Smooth muscle cell of bladder (primary cell): ENCODE data around the gene KRT31. TPM values are rescaled to one million over a fixed set of nuclear protein-coding genes. Genes with fewer than 3 reads are reported as not detected.

Experiments used
- total RNA-seq: library from RNA; depleted of rRNA; stranded (reverse); fragments of >200 nt; gene quantifications from 2 replicates; pipeline ENCODE4 v1.2.3, GENCODE V29; 2014

KRT31 gene
- total RNA-seq: not detected in 2 replicates

GRCh38 chr17:41396996-41397660, at the start of gene KRT31:
KRT31 (minus strand) TSS chr17:41397608; CDS start chr17:41397539, 69 bp downstream.

GRCh38 chr17:41440531-41441033, 43.2 kb upstream of the KRT31 start, which contains the start of gene KRT38:
KRT38 (minus strand) TSS chr17:41440983; CDS start chr17:41440921, 62 bp downstream.

GRCh38 chr17:41424111-41424635, 26.8 kb upstream of the KRT31 start, which contains the start of gene KRT37:
KRT37 (minus strand) TSS chr17:41424585; CDS start chr17:41424523, 62 bp downstream.

GRCh38 chr17:41381943-41382342, 15.5 kb downstream of the KRT31 start, which contains the start of gene KRT34:
KRT34 (minus strand) TSS chr17:41382306; CDS start chr17:41382246, 60 bp downstream.

GRCh38 chr17:41369713-41370112, 27.7 kb downstream of the KRT31 start, which contains the start of gene KRT33B:
KRT33B (minus strand) TSS chr17:41369813; CDS start chr17:41369750, 63 bp downstream.

GRCh38 chr17:41350381-41350878, 47.0 kb downstream of the KRT31 start, which contains the start of gene KRT33A:
KRT33A (minus strand) TSS chr17:41350828; CDS start chr17:41350767, 61 bp downstream.

Other genes starting within 250 kb of the KRT31 start
- not detected in 2 replicates for gene KRTAP4-5, start 247.8 kb downstream of the KRT31 start, total RNA-seq
- not detected in 2 replicates for gene KRTAP4-4, start 236.9 kb downstream of the KRT31 start, total RNA-seq
- not detected in 2 replicates for gene KRTAP4-3, start 229.4 kb downstream of the KRT31 start, total RNA-seq
- gene KRTAP4-2, start 219.4 kb downstream of the KRT31 start, total RNA-seq: not detected in 2 replicates
- not detected in 2 replicates for gene KRTAP4-1, start 212.7 kb downstream of the KRT31 start, total RNA-seq
- gene KRTAP9-1, start 207.7 kb downstream of the KRT31 start, total RNA-seq: not detected in 2 replicates
- not detected in 2 replicates for gene KRTAP9-2, start 171.0 kb downstream of the KRT31 start, total RNA-seq
- not detected in 2 replicates for gene KRTAP9-3, start 165.2 kb downstream of the KRT31 start, total RNA-seq
- gene KRTAP9-8, start 159.6 kb downstream of the KRT31 start, total RNA-seq: not detected in 2 replicates
- gene KRTAP9-4, start 147.9 kb downstream of the KRT31 start, total RNA-seq: not detected in 2 replicates
- not detected in 2 replicates for gene KRTAP9-9, start 142.2 kb downstream of the KRT31 start, total RNA-seq
- gene KRTAP9-6, start 132.2 kb downstream of the KRT31 start, total RNA-seq: not detected in 2 replicates
- gene KRTAP9-7, start 121.9 kb downstream of the KRT31 start, total RNA-seq: not detected in 2 replicates
- not detected in 2 replicates for gene KRTAP29-1, start 94.8 kb downstream of the KRT31 start, total RNA-seq
- gene KRTAP16-1, start 88.3 kb downstream of the KRT31 start, total RNA-seq: not detected in 2 replicates
- not detected in 2 replicates for gene KRTAP17-1, start 81.9 kb downstream of the KRT31 start, total RNA-seq
- not detected in 2 replicates for gene KRT33A, start 46.8 kb downstream of the KRT31 start, total RNA-seq
- gene KRT33B, start 27.8 kb downstream of the KRT31 start, total RNA-seq: 0.14 and 0.18 TPM in 2 replicates
- 1.00 and 1.3 TPM in 2 replicates for gene KRT34, start 15.3 kb downstream of the KRT31 start, total RNA-seq
- not detected in 2 replicates for gene KRT37, start 27.0 kb upstream of the KRT31 start, total RNA-seq
- 0.09 and 0.14 TPM in 2 replicates for gene KRT38, start 43.4 kb upstream of the KRT31 start, total RNA-seq
- gene KRT32, start 69.8 kb upstream of the KRT31 start, total RNA-seq: under 0.01 TPM in 1 of 2 replicates, not detected in the other
- not detected in 2 replicates for gene KRT35, start 83.5 kb upstream of the KRT31 start, total RNA-seq
- gene KRT36, start 92.3 kb upstream of the KRT31 start, total RNA-seq: not detected in 2 replicates
- 0.28 and 0.65 TPM in 2 replicates for gene KRT13, start 108.0 kb upstream of the KRT31 start, total RNA-seq
- gene KRT15, start 121.3 kb upstream of the KRT31 start, total RNA-seq: 0.43 and 0.74 TPM in 2 replicates
- 33.6 and 58.1 TPM in 2 replicates for gene KRT19, start 130.7 kb upstream of the KRT31 start, total RNA-seq
- gene KRT9, start 174.5 kb upstream of the KRT31 start, total RNA-seq: not detected in 2 replicates
- 0.14 and 0.18 TPM in 2 replicates for gene KRT14, start 189.3 kb upstream of the KRT31 start, total RNA-seq
- gene KRT16, start 215.2 kb upstream of the KRT31 start, total RNA-seq: 0.28 and 0.37 TPM in 2 replicates
- 6.4 and 7.3 TPM in 2 replicates for gene KRT17, start 227.0 kb upstream of the KRT31 start, total RNA-seq